GM23338 (cell line): Measurements from ENCODE around the gene PADI6. TPM values are rescaled to one million over a fixed set of nuclear protein-coding genes. Genes with fewer than 3 reads are reported as not detected.
A peak's percentile ranks its signal among the peaks of the same experiment; 100 is the strongest.

Experiments
- ATAC-seq: fragments of 200-7000 bp; cut with Tn5 transposase; 3 replicates; pipeline ENCODE4 v1.9.1; 2020
- DNase-seq: peaks from one replicate; pipeline ENCODE4 v3.0.0-alpha.2; 2015; ENCODE audit warnings: low spot score
- H2AFZ ChIP-seq: fragments of 200-600 bp; sonication (generic); 2 replicates; pipeline ENCODE4 v1.8.0; 2016; ENCODE audit warnings: antibody characterized with exemption, mild to moderate bottlenecking, moderate library complexity
- H3F3A ChIP-seq: fragments of 200-600 bp; sonication (generic); replicated peaks from 2 replicates; pipeline ENCODE4 v1.8.0; 2017; ENCODE audit warnings: antibody characterized with exemption, mixed run types, low read depth
- H3K27ac ChIP-seq: fragments of 200-600 bp; sonication (generic); 2 replicates; pipeline ENCODE4 v1.6.1; 2016; ENCODE audit warnings: low read depth
- H3K27me3 ChIP-seq: fragments of 200-600 bp; sonication (generic); 2 replicates; pipeline ENCODE4 v1.8.0; 2016; ENCODE audit warnings: mild to moderate bottlenecking, mixed run types, moderate library complexity; ENCODE audit not compliant: insufficient read depth
- H3K36me3 ChIP-seq: fragments of 200-600 bp; sonication (generic); 2 replicates; pipeline ENCODE4 v1.8.0; 2016; ENCODE audit warnings: mild to moderate bottlenecking; ENCODE audit not compliant: insufficient read depth
- H3K4me1 ChIP-seq: fragments of 200-600 bp; sonication (generic); 2 replicates; pipeline ENCODE4 v1.8.0; 2016; ENCODE audit warnings: mild to moderate bottlenecking, moderate library complexity; ENCODE audit not compliant: insufficient read depth
- H3K4me2 ChIP-seq: fragments of 200-600 bp; sonication (generic); 2 replicates; pipeline ENCODE4 v1.7.1; 2017; ENCODE audit warnings: mixed run types
- H3K4me3 ChIP-seq: fragments of 200-600 bp; sonication (generic); 2 replicates; pipeline ENCODE4 v1.6.1; 2016; ENCODE audit warnings: mixed run types
- H3K79me2 ChIP-seq: fragments of 200-600 bp; sonication (generic); replicated peaks from 2 replicates; pipeline ENCODE4 v1.8.0; 2017; ENCODE audit warnings: mild to moderate bottlenecking; ENCODE audit not compliant: insufficient read depth
- H3K9me2 ChIP-seq: fragments of 200-600 bp; sonication (generic); 2 replicates; pipeline ENCODE4 v1.8.0; 2017; ENCODE audit not compliant: insufficient read depth
- H4K20me1 ChIP-seq: fragments of 200-600 bp; sonication (generic); replicated peaks from 2 replicates; pipeline ENCODE4 v1.8.0; 2017; ENCODE audit warnings: mild to moderate bottlenecking; ENCODE audit not compliant: insufficient read depth
- H3K27ac Mint-ChIP-seq: 2 replicates; pipeline ENCODE4 v1.8.0; 2020; ENCODE audit warnings: inconsistent platforms, mild to moderate bottlenecking, moderate library complexity, mixed read lengths
- H3K27me3 Mint-ChIP-seq: 3 replicates; pipeline ENCODE4 v1.8.0; 2022; ENCODE audit warnings: low read depth, mild to moderate bottlenecking, moderate library complexity, mixed read lengths, inconsistent platforms; ENCODE audit not compliant: insufficient read depth, poor library complexity
- H3K36me3 Mint-ChIP-seq: 3 replicates; pipeline ENCODE4 v1.8.0; 2021; ENCODE audit warnings: low read depth, mild to moderate bottlenecking, inconsistent platforms, moderate library complexity, mixed read lengths
- H3K4me1 Mint-ChIP-seq: 3 replicates; pipeline ENCODE4 v1.8.0; 2020; ENCODE audit warnings: mild to moderate bottlenecking, inconsistent platforms, mixed read lengths
- H3K4me3 Mint-ChIP-seq: 3 replicates; pipeline ENCODE4 v1.8.0; 2021; ENCODE audit warnings: moderate library complexity, mild to moderate bottlenecking, inconsistent platforms, mixed read lengths
- H3K9me3 Mint-ChIP-seq: 3 replicates; pipeline ENCODE4 v1.8.0; 2020; ENCODE audit warnings: moderate library complexity, mild to moderate bottlenecking, inconsistent platforms, mixed read lengths
- CREB1 ChIP-seq: fragments of 250-450 bp; sonication (Bioruptor Pico); IDR thresholded peaks from 2 replicates; pipeline ENCODE4 v1.5.0; 2020; ENCODE audit warnings: low read depth, mild to moderate bottlenecking, moderate library complexity
- CTCF ChIP-seq, 2 experiments: fragments of 200-600 bp in 1 of 2; sonication (generic) in 1 of 2; conservative IDR thresholded peaks; 2 replicates each; pipeline versions ENCODE4 v1.5.1 to v1.6.1; 2016 to 2017; ENCODE audit warnings: antibody characterized with exemption in 2 of 2, low read depth in 2 of 2, mild to moderate bottlenecking in 2 of 2, moderate library complexity in 1 of 2
- EZH2 ChIP-seq: fragments of 200-600 bp; sonication (generic); IDR thresholded peaks from one replicate; pipeline ENCODE4 v1.8.0; 2017; ENCODE audit warnings: antibody characterized with exemption, mild to moderate bottlenecking, low read depth; ENCODE audit not compliant: unreplicated experiment
- EZH2phosphoT487 ChIP-seq: fragments of 200-600 bp; sonication (generic); IDR thresholded peaks from one replicate; pipeline ENCODE4 v1.8.1; 2018; ENCODE audit warnings: antibody characterized with exemption; ENCODE audit not compliant: unreplicated experiment
- JUNB ChIP-seq: IDR thresholded peaks from one replicate; pipeline ENCODE4 v1.6.1; 2016; ENCODE audit warnings: antibody characterized with exemption; ENCODE audit not compliant: unreplicated experiment
- NANOG ChIP-seq: IDR thresholded peaks from 2 replicates; pipeline ENCODE4 v1.6.1; 2016; ENCODE audit warnings: antibody characterized with exemption, borderline replicate concordance
- POLR2AphosphoS5 ChIP-seq: IDR thresholded peaks from 2 replicates; pipeline ENCODE4 v1.6.1; 2016; ENCODE audit warnings: antibody characterized with exemption, low read depth
- REST ChIP-seq: IDR thresholded peaks from one replicate; pipeline ENCODE4 v1.6.1; 2018; ENCODE audit warnings: antibody characterized with exemption; ENCODE audit not compliant: unreplicated experiment
- STAT1 ChIP-seq: IDR thresholded peaks from one replicate; pipeline ENCODE4 v1.6.1; 2016; ENCODE audit warnings: antibody characterized with exemption; ENCODE audit not compliant: unreplicated experiment
- ZNF114 ChIP-seq: fragments of 250-450 bp; sonication (Bioruptor Pico); IDR thresholded peaks from 2 replicates; pipeline ENCODE4 v1.5.0; 2020; ENCODE audit warnings: mild to moderate bottlenecking, moderate library complexity
- ZNF331 ChIP-seq: fragments of 250-450 bp; sonication (Bioruptor Pico); IDR thresholded peaks from 2 replicates; pipeline ENCODE4 v1.5.0; 2020; ENCODE audit warnings: low read depth, mild to moderate bottlenecking, moderate library complexity
- ZNF462 ChIP-seq: fragments of 250-450 bp; sonication (Bioruptor Pico); IDR thresholded peaks from 2 replicates; pipeline ENCODE4 v1.5.0; 2020; ENCODE audit warnings: mild to moderate bottlenecking, moderate library complexity
- polyA plus RNA-seq: library from polyadenylated mRNA; unstranded; fragments of >200 nt; fragmentation: Nextera tagmentation; extraction: Ambion mirVana; gene quantifications from 2 replicates; pipeline ENCODE4 v1.2.1, GENCODE V29; 2016
- total RNA-seq: library from RNA; depleted of rRNA; stranded (reverse); fragments of >200 nt; shearing (Covaris generic); gene quantifications from 2 replicates; pipeline ENCODE4 v1.2.3, GENCODE V29; 2014
- TF ChIP-seq, protein P1 (sequence below): IDR thresholded peaks from 2 replicates; pipeline ENCODE4 v1.6.1; 2016; ENCODE audit warnings: antibody characterized with exemption

Gene PADI6
- total and polyA plus RNA-seq, 2 experiments from 2014 or later = not detected

DNA sequence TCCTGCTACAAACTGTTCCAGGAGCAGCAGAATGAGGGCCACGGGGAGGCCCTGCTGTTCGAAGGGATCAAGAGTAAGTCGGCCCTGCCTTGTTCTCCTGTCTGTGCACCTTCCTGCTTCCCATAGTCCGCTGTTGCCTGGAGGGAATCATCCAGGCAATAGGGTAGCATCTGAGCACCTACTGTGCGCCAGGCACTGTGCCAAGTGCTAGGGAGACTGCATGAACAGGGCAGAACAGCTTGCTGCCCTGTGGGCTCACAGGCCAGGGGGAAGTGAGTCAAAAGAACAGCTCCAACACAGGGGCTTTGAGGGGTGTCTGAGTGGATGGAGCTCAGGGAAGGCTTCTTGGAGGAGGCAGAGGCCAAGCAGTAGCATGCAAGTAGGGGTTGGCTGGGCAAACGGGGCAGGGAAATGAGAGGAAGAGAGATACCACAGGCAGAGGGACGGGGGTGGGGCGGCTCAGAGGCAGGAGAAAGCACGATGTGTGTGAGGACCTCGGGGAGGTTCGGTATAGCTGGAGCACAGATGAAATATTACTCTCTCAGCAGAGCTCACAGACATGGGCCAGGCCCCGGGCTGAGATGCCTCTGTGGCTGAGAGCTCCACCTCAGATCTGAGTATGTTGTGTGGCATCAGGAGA lies 15.5 kb upstream of the PADI6 start:
- Histone ChIP-seq H3K27me3 (no peaks in the 10 kb centered on the region), H3K4me3 (no peak overlapping the region), H2AFZ (peak overlapping the region; percentile 59), H3K4me1 (no peaks in the 10 kb centered on the region), H3K9me2 (no peaks in the 10 kb centered on the region), H3K27ac (no peak overlapping the region), H3K79me2 (no peaks in the 10 kb centered on the region), H3F3A (no peaks in the 10 kb centered on the region), H4K20me1 (no peaks in the 10 kb centered on the region; the same call in 1 of the 2 replicates), H3K4me2 (no peak overlapping the region), H3K36me3 (no peaks in the 10 kb centered on the region)
- H3K9me3 Mint-ChIP-seq = no peaks in the 10 kb centered on the region; the same call in 2 of the 3 replicates
- H3K36me3 Mint-ChIP-seq = no peaks in the 10 kb centered on the region
- ATAC-seq = no peak
- H3K27ac Mint-ChIP-seq = no peak overlapping the region
- peaks cover 10% of the 10 kb centered on the region for H3K27me3 Mint-ChIP-seq
- no peak overlapping the region for H3K4me3 Mint-ChIP-seq
- DNase-seq = no peak
- H3K4me1 Mint-ChIP-seq = peaks cover 7% of the 10 kb centered on the region; the same call in 2 of the 3 replicates
- TF ChIP-seq JUNB (no peak), ZNF331 (CRISPR knock-in tag) (no peak), EZH2phosphoT487 (no peak), EZH2 (no peak), ZNF462 (no peak), STAT1 (no peak), REST (no peak), ZNF114 (CRISPR knock-in tag) (no peak), CTCF (conservative IDR thresholded peaks at IDR 0.05; ENCODE audit: low read depth in 2 of 2) (no peak), NANOG (no peak), CREB1 (no peak), POLR2AphosphoS5 (no peak)
- TF ChIP-seq, protein P1, sequence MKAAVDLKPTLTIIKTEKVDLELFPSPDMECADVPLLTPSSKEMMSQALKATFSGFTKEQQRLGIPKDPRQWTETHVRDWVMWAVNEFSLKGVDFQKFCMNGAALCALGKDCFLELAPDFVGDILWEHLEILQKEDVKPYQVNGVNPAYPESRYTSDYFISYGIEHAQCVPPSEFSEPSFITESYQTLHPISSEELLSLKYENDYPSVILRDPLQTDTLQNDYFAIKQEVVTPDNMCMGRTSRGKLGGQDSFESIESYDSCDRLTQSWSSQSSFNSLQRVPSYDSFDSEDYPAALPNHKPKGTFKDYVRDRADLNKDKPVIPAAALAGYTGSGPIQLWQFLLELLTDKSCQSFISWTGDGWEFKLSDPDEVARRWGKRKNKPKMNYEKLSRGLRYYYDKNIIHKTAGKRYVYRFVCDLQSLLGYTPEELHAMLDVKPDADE = no peak
